Activated CD4-positive, alpha-beta T cell treated with anti-CD3 and anti-CD28 coated beads for 36 hours (primary cell): ENCODE data around the gene TNFAIP8. TPM values are rescaled to one million over a fixed set of nuclear protein-coding genes. Genes with fewer than 3 reads are reported as not detected.

Source experiments
- ATAC-seq: fragments of 200-7000 bp; cut with Tn5 transposase; one replicate; pipeline ENCODE4 v1.10.0; 2021; ENCODE audit warnings: mild to moderate bottlenecking, moderate library complexity
- CTCF ChIA-PET: fragments of 350-600 bp; sonication (Branson Sonifier 250); formaldehyde crosslinking; loops from one replicate; lab custom pipeline; 2021; ENCODE audit warnings: antibody characterized with exemption; lab: Charles Lee
- POLR2A ChIA-PET: fragments of 350-600 bp; sonication (Branson Sonifier 250); formaldehyde crosslinking; loops from one replicate; lab custom pipeline; 2021; ENCODE audit warnings: antibody characterized with exemption, inconsistent platforms; lab: Charles Lee
- DNase-seq: peaks from one replicate; pipeline ENCODE4 v3.0.0-alpha.2; 2020
- H3K27ac Mint-ChIP-seq: one replicate; pipeline ENCODE4 v1.8.0; 2021; ENCODE audit warnings: mixed read lengths
- H3K27me3 Mint-ChIP-seq: one replicate; pipeline ENCODE4 v1.8.0; 2021; ENCODE audit warnings: mixed read lengths
- H3K36me3 Mint-ChIP-seq: one replicate; pipeline ENCODE4 v1.8.0; 2021; ENCODE audit warnings: low read depth, mixed read lengths
- H3K4me1 Mint-ChIP-seq: one replicate; pipeline ENCODE4 v1.8.0; 2021; ENCODE audit warnings: mixed read lengths
- H3K4me3 Mint-ChIP-seq: one replicate; pipeline ENCODE4 v1.8.0; 2021; ENCODE audit warnings: mild to moderate bottlenecking, moderate library complexity, mixed read lengths
- H3K9me3 Mint-ChIP-seq: one replicate; pipeline ENCODE4 v1.8.0; 2021; ENCODE audit warnings: low read depth, mixed read lengths
- intact Hi-C, 2 experiments: fragments of 100-400 bp; cut with DNase I in 1 of 2; cut with micrococcal nuclease in 1 of 2; formaldehyde crosslinking; loops; one replicate each; pipeline versions ENCODE4 v1.14.2 to v1.15.1; 2022 to 2024; cut with DNase I, micrococcal nuclease
- total RNA-seq, 2 experiments: library from RNA; stranded (reverse); gene quantifications; one replicate each; pipeline ENCODE4 v1.2.3, GENCODE V29; 2021

TNFAIP8 gene
- total RNA-seq, 2 experiments from 2014 or later = 166 to 171 TPM

GRCh38 chr5:119388619-119389190 lies 32.9 kb downstream of the TNFAIP8 start:
- ChIA-PET POLR2A (interaction anchor here (0.6 to 0.9 kb wide), 3 partner anchors 10 to 137 kb away, joined by 3 to 7 read pairs (median 3); no protein-coding TSS in a partner anchor), CTCF (interaction anchor here (1.7 kb wide), 1 partner anchor 27 kb away, joined by 4 read pairs; no protein-coding TSS in a partner anchor)
- no peak overlapping the region for H3K4me3 Mint-ChIP-seq
- no peaks in the 10 kb centered on the region for H3K27me3 Mint-ChIP-seq
- H3K36me3 Mint-ChIP-seq = peaks cover 67% of the 10 kb centered on the region
- peaks cover 97% of the 10 kb centered on the region for H3K4me1 Mint-ChIP-seq
- H3K27ac Mint-ChIP-seq = peak overlapping the region; percentile 72
- no peak for ATAC-seq
- intact Hi-C loops = no loop called here
- DNase-seq = no peak
- no peaks in the 10 kb centered on the region for H3K9me3 Mint-ChIP-seq

- ATAC-seq (peak; percentile 49), DNase-seq (no peak)
- Mint-ChIP-seq H3K4me3 (no peak overlapping the region), H3K9me3 (no peaks in the 10 kb centered on the region), H3K27me3 (no peaks in the 10 kb centered on the region), H3K27ac (peak overlapping the region; percentile 72), H3K36me3 (peaks cover 67% of the 10 kb centered on the region), H3K4me1 (peaks cover 95% of the 10 kb centered on the region)
- POLR2A ChIA-PET = interaction anchor here (0.5 to 0.9 kb wide), 3 partner anchors 25 to 138 kb away, joined by 3 to 7 read pairs (median 3); no protein-coding TSS in a partner anchor
- intact Hi-C loops = no loop called here
- CTCF ChIA-PET = interaction anchor here (0.6 to 3.1 kb wide), 5 partner anchors 9 to 28 kb away, joined by 3 to 17 read pairs (median 4); no protein-coding TSS in a partner anchor
These were observed 33.6 kb downstream of the TNFAIP8 start for GRCh38 chr5:119389288-119390030.

GRCh38 chr5:119390404-119390803 lies 34.6 kb downstream of the TNFAIP8 start:
- CTCF ChIA-PET = interaction anchor here (0.7 to 3.1 kb wide), 5 partner anchors 9 to 29 kb away, joined by 3 to 17 read pairs (median 4); no protein-coding TSS in a partner anchor
- Mint-ChIP-seq H3K36me3 (peaks cover 72% of the 10 kb centered on the region), H3K4me1 (peaks cover 95% of the 10 kb centered on the region), H3K27me3 (no peaks in the 10 kb centered on the region), H3K27ac (peak overlapping the region; percentile 72), H3K9me3 (no peaks in the 10 kb centered on the region), H3K4me3 (no peak overlapping the region)
- DNase-seq = no peak
- intact Hi-C loops = no loop called here
- POLR2A ChIA-PET = interaction anchor here (0.5 kb wide), 1 partner anchor 53 kb away, joined by 3 read pairs; no protein-coding TSS in a partner anchor
- ATAC-seq = no peak

- no peaks in the 10 kb centered on the region for H3K27me3 Mint-ChIP-seq
- peak overlapping the region; percentile 93 for H3K27ac Mint-ChIP-seq
- intact Hi-C loops = loop anchor here in 1 of 2 experiments (1.0 kb wide), 1 partner anchor 24 kb away; no protein-coding TSS in a partner anchor
- no peaks in the 10 kb centered on the region for H3K9me3 Mint-ChIP-seq
- peak overlapping the region; percentile 13 for H3K4me3 Mint-ChIP-seq
- peaks cover 96% of the 10 kb centered on the region for H3K4me1 Mint-ChIP-seq
- ATAC-seq (no peak), DNase-seq (no peak)
- POLR2A ChIA-PET = interaction anchor here (0.5 to 1.0 kb wide), 3 partner anchors 20 to 115 kb away, joined by 3 to 4 read pairs (median 3); no protein-coding TSS in a partner anchor
- CTCF ChIA-PET = interaction anchor here (0.6 to 2.2 kb wide), 5 partner anchors 18 to 369 kb away, joined by 3 to 20 read pairs (median 6); no protein-coding TSS in a partner anchor
- H3K36me3 Mint-ChIP-seq = peaks cover 82% of the 10 kb centered on the region
These were observed 37.4 kb downstream of the TNFAIP8 start for GRCh38 chr5:119393201-119393691.

GRCh38 chr5:119393746-119394145 lies 37.9 kb downstream of the TNFAIP8 start:
- no peaks in the 10 kb centered on the region for H3K9me3 Mint-ChIP-seq
- DNase-seq (no peak), ATAC-seq (peak; percentile 1)
- intact Hi-C loops = loop anchor here in 1 of 2 experiments (1.0 kb wide), 1 partner anchor 24 kb away; no protein-coding TSS in a partner anchor
- H3K27ac Mint-ChIP-seq = peak overlapping the region; percentile 93
- ChIA-PET POLR2A (interaction anchor here (0.5 to 1.0 kb wide), 4 partner anchors 19 to 123 kb away, joined by 3 to 7 read pairs (median 4); no protein-coding TSS in a partner anchor), CTCF (interaction anchor here (1.2 to 2.2 kb wide), 4 partner anchors 17 to 78 kb away, joined by 3 to 20 read pairs (median 6); no protein-coding TSS in a partner anchor)
- H3K36me3 Mint-ChIP-seq = peaks cover 81% of the 10 kb centered on the region
- no peaks in the 10 kb centered on the region for H3K27me3 Mint-ChIP-seq
- peaks cover 97% of the 10 kb centered on the region for H3K4me1 Mint-ChIP-seq
- peak overlapping the region; percentile 13 for H3K4me3 Mint-ChIP-seq

GRCh38 chr5:119395080-119395836 lies 39.4 kb downstream of the TNFAIP8 start:
- Mint-ChIP-seq H3K27me3 (no peaks in the 10 kb centered on the region), H3K27ac (peak overlapping the region; percentile 88), H3K4me3 (peak overlapping the region; percentile 1), H3K36me3 (peaks cover 74% of the 10 kb centered on the region), H3K4me1 (peaks cover 97% of the 10 kb centered on the region), H3K9me3 (no peaks in the 10 kb centered on the region)
- CTCF ChIA-PET = interaction anchor here (0.6 to 8.0 kb wide), 4 partner anchors 11 to 83 kb away, joined by 3 to 58 read pairs (median 4); no protein-coding TSS in a partner anchor
- intact Hi-C loops = loop anchor here (1.0 to 5.0 kb wide), 2 partner anchors 10 to 38 kb away; partner anchors contain the start of gene TNFAIP8 (in 1 of the 2)
- DNase-seq (no peak), ATAC-seq (peak; percentile 28)
- POLR2A ChIA-PET = interaction anchor here (0.5 kb wide), 1 partner anchor 23 kb away, joined by 3 read pairs; no protein-coding TSS in a partner anchor

GRCh38 chr5:119396030-119396664 lies 40.3 kb downstream of the TNFAIP8 start:
- POLR2A ChIA-PET = no interaction called here
- Mint-ChIP-seq H3K36me3 (peaks cover 69% of the 10 kb centered on the region), H3K27me3 (no peaks in the 10 kb centered on the region), H3K4me1 (peaks cover 95% of the 10 kb centered on the region), H3K9me3 (no peaks in the 10 kb centered on the region), H3K27ac (peak overlapping the region; percentile 88), H3K4me3 (peak overlapping the region; percentile 26)
- DNase-seq (peak; percentile 48), ATAC-seq (peak; percentile 28)
- CTCF ChIA-PET = interaction anchor here (8.0 kb wide), 1 partner anchor 15 kb away, joined by 58 read pairs; no protein-coding TSS in a partner anchor
- intact Hi-C loops = loop anchor here (2.0 to 5.0 kb wide), 4 partner anchors 39 to 325 kb away; partner anchors contain the start of genes DMXL1 (in 1 of the 2) and TNFAIP8 (in 1 of the 2)

GRCh38 chr5:119397518-119398380 lies 41.9 kb downstream of the TNFAIP8 start:
- POLR2A ChIA-PET = interaction anchor here (0.8 kb wide), 2 partner anchors 25 to 327 kb away, joined by 3 read pairs; partner anchors contain the start of gene DMXL1
- CTCF ChIA-PET = interaction anchor here (0.8 to 8.0 kb wide), 4 partner anchors 14 to 82 kb away, joined by 3 to 58 read pairs (median 6); no protein-coding TSS in a partner anchor
- H3K36me3 Mint-ChIP-seq = peaks cover 53% of the 10 kb centered on the region
- H3K4me1 Mint-ChIP-seq = peaks cover 88% of the 10 kb centered on the region
- no peaks in the 10 kb centered on the region for H3K9me3 Mint-ChIP-seq
- H3K4me3 Mint-ChIP-seq = peak overlapping the region; percentile 56
- DNase-seq = peak; percentile 43
- intact Hi-C loops = loop anchor here (1.0 to 5.0 kb wide), 14 partner anchors 14 to 327 kb away; partner anchors contain the start of genes DMXL1 (in 1 of the 2) and TNFAIP8 (in 1 of the 2)
- H3K27ac Mint-ChIP-seq = peak overlapping the region; percentile 88
- peak; percentile 70 for ATAC-seq
- H3K27me3 Mint-ChIP-seq = no peaks in the 10 kb centered on the region
